Islet of Langerhans (tissue), 1 donor: ENCODE data around the gene IKZF2.

Source experiments
- FAIRE-seq: peaks from one replicate; lab custom pipeline; 2011; peaks lifted over from hg19 to GRCh38; lab: Jason Lieb, UNC

Gene IKZF2

GRCh38 chr2:213151437-213152064, at the start of gene IKZF2:
Gene IKZF2 (minus strand): TSS chr2:213151612. CDS start chr2:213148629, 2,983 bp downstream.
- FAIRE-seq = no peak

GRCh38 chr2:213199871-213200270, 48.5 kb upstream of the IKZF2 start:
- FAIRE-seq = no peak

GRCh38 chr2:213189001-213189899, 37.8 kb upstream of the IKZF2 start:
- no peak for FAIRE-seq

- no peak for FAIRE-seq
These were observed 37.1 kb upstream of the IKZF2 start for GRCh38 chr2:213188533-213188867.

GRCh38 chr2:213187833-213188532, 36.6 kb upstream of the IKZF2 start:
- FAIRE-seq = no peak

- FAIRE-seq = peak; percentile 17
These were observed 36.0 kb upstream of the IKZF2 start for GRCh38 chr2:213187386-213187785.

- no peak for FAIRE-seq
These were observed 33.9 kb upstream of the IKZF2 start for GRCh38 chr2:213185147-213185822.

GRCh38 chr2:213181712-213182111, 30.3 kb upstream of the IKZF2 start:
- FAIRE-seq = no peak

GRCh38 chr2:213177679-213178078, 26.3 kb upstream of the IKZF2 start:
- FAIRE-seq = no peak

- no peak for FAIRE-seq
These were observed 24.3 kb upstream of the IKZF2 start for GRCh38 chr2:213175673-213176247.

GRCh38 chr2:213172641-213173040, 21.2 kb upstream of the IKZF2 start:
- FAIRE-seq = no peak

GRCh38 chr2:213171147-213171546, 19.7 kb upstream of the IKZF2 start:
- no peak for FAIRE-seq

- FAIRE-seq = no peak
These were observed 16.0 kb upstream of the IKZF2 start for GRCh38 chr2:213167271-213167930.

GRCh38 chr2:213166109-213166508, 14.7 kb upstream of the IKZF2 start:
- FAIRE-seq = no peak

GRCh38 chr2:213164263-213164662, 12.9 kb upstream of the IKZF2 start:
- FAIRE-seq = no peak

GRCh38 chr2:213162516-213163118, 11.2 kb upstream of the IKZF2 start:
- FAIRE-seq = no peak

GRCh38 chr2:213161759-213162515, 10.5 kb upstream of the IKZF2 start:
- FAIRE-seq = no peak

- no peak for FAIRE-seq
These were observed 8.4 kb upstream of the IKZF2 start for GRCh38 chr2:213159768-213160167.

GRCh38 chr2:213157242-213157641, 5.8 kb upstream of the IKZF2 start:
- no peak for FAIRE-seq

GRCh38 chr2:213156717-213157116, 5.3 kb upstream of the IKZF2 start:
- FAIRE-seq = no peak
